Calu3 (cell line): ENCODE results near the gene MACROH2A2. TPM values are rescaled to one million over a fixed set of nuclear protein-coding genes. Genes with fewer than 3 reads are reported as not detected.
A peak's percentile ranks its signal among the peaks of the same experiment; 100 is the strongest.

Experiments used
- BruUV-seq: library from RNA; stranded (reverse); fragments of 400-500 nt; replicated peaks from 2 replicates; lab custom pipeline; 2021; lab: Mats Ljungman, UMichigan
- CTCF ChIA-PET: fragments of 300-600 bp; sonication (Branson Sonifier 250); formaldehyde crosslinking; loops from one replicate; lab custom pipeline; 2022; ENCODE audit warnings: antibody characterized with exemption; lab: Charles Lee
- DNase-seq: peaks from one replicate; pipeline ENCODE4 v3.0.0; 2022
- H3K27ac Mint-ChIP-seq: one replicate; pipeline ENCODE4 v1.8.0; 2022; ENCODE audit warnings: mixed read lengths; ENCODE audit not compliant: unreplicated experiment
- H3K27me3 Mint-ChIP-seq: one replicate; pipeline ENCODE4 v1.8.0; 2022; ENCODE audit warnings: mixed read lengths; ENCODE audit not compliant: unreplicated experiment
- H3K36me3 Mint-ChIP-seq: one replicate; pipeline ENCODE4 v1.8.0; 2022; ENCODE audit warnings: mild to moderate bottlenecking, moderate library complexity, mixed read lengths; ENCODE audit not compliant: insufficient read depth, unreplicated experiment
- H3K4me1 Mint-ChIP-seq: one replicate; pipeline ENCODE4 v1.8.0; 2022; ENCODE audit warnings: mild to moderate bottlenecking, low read depth, mixed read lengths; ENCODE audit not compliant: unreplicated experiment
- H3K4me3 Mint-ChIP-seq: one replicate; pipeline ENCODE4 v1.8.0; 2022; ENCODE audit warnings: mild to moderate bottlenecking, low read depth, moderate library complexity, mixed read lengths; ENCODE audit not compliant: unreplicated experiment
- H3K9me3 Mint-ChIP-seq: one replicate; pipeline ENCODE4 v1.8.0; 2022; ENCODE audit warnings: low read depth, mixed read lengths; ENCODE audit not compliant: unreplicated experiment
- intact Hi-C: fragments of 100-400 bp; cut with micrococcal nuclease; formaldehyde crosslinking; loops from one replicate; pipeline ENCODE4 v1.10.0; 2022; ENCODE audit not compliant: unreplicated experiment
- total RNA-seq: library from RNA; stranded (reverse); gene quantifications from 2 replicates; pipeline ENCODE4 v1.2.3, GENCODE V29; 2022
- TF ChIP-seq, protein P1 (sequence below): fragments of 200-600 bp; IDR thresholded peaks from one replicate; pipeline ENCODE4 v1.8.0; 2022; ENCODE audit warnings: antibody characterized with exemption; ENCODE audit not compliant: unreplicated experiment

The MACROH2A2 gene
- total RNA-seq, 1 experiment from 2014 or later: 24.5 TPM

DNA sequence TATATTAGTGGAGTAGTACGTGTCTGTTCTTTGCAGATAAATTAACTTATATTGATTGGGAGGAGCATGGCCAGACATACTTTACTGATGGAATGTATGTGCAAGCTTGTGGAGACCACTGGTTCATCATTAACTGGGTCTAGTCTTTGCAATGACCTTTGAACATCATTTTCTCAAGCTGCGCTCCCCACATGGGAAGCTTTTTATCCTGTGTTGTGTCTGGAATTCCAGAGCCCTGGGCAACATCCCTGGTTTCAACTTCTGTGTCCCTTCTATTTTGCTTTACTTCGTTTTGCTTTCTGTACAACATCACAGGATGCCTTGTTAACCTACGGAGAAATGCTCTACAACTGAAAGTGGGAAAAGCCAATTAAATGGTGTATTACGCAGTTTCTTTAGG lies 38.3 kb downstream of the MACROH2A2 start:
- H3K36me3 Mint-ChIP-seq: peaks cover 5% of the 10 kb centered on the region
- no TSS peak for BruUV-seq
- H3K4me1 Mint-ChIP-seq: peaks cover 38% of the 10 kb centered on the region
- H3K4me3 Mint-ChIP-seq: peak overlapping the region; percentile 39
- CTCF ChIA-PET: interaction anchor here (0.6 kb wide), 1 partner anchor 8 kb away, joined by 3 read pairs; no protein-coding TSS in a partner anchor
- intact Hi-C loops: no loop called here
- TF ChIP-seq, protein P1, sequence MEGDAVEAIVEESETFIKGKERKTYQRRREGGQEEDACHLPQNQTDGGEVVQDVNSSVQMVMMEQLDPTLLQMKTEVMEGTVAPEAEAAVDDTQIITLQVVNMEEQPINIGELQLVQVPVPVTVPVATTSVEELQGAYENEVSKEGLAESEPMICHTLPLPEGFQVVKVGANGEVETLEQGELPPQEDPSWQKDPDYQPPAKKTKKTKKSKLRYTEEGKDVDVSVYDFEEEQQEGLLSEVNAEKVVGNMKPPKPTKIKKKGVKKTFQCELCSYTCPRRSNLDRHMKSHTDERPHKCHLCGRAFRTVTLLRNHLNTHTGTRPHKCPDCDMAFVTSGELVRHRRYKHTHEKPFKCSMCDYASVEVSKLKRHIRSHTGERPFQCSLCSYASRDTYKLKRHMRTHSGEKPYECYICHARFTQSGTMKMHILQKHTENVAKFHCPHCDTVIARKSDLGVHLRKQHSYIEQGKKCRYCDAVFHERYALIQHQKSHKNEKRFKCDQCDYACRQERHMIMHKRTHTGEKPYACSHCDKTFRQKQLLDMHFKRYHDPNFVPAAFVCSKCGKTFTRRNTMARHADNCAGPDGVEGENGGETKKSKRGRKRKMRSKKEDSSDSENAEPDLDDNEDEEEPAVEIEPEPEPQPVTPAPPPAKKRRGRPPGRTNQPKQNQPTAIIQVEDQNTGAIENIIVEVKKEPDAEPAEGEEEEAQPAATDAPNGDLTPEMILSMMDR: no peak
- H3K27ac Mint-ChIP-seq: no peak overlapping the region
- H3K27me3 Mint-ChIP-seq: no peaks in the 10 kb centered on the region
- H3K9me3 Mint-ChIP-seq: no peaks in the 10 kb centered on the region
- DNase-seq: no peak

DNA sequence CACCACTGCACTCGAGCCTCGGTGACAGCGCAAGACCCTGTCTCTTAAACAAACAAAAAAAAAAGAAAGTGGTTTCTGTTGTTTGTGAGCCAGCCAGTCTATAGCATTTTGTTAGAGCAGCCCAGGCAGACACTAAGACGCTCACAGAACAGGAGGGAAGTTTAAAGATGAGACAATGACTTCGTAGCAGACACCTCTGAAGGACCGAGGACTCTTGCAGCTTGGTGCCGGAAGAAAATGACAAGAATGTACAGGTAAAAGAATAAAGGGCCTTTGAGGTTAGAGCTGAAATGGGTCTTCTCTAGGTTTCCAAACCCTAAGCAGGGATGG lies 39.7 kb downstream of the MACROH2A2 start:
- peaks cover 5% of the 10 kb centered on the region for H3K36me3 Mint-ChIP-seq
- H3K9me3 Mint-ChIP-seq: no peaks in the 10 kb centered on the region
- CTCF ChIA-PET: interaction anchor here (0.6 kb wide), 1 partner anchor 11 kb away, joined by 5 read pairs; no protein-coding TSS in a partner anchor
- intact Hi-C loops: no loop called here
- no peak for DNase-seq
- peaks cover 38% of the 10 kb centered on the region for H3K4me1 Mint-ChIP-seq
- no TSS peak for BruUV-seq
- H3K27me3 Mint-ChIP-seq: no peaks in the 10 kb centered on the region
- H3K4me3 Mint-ChIP-seq: no peak overlapping the region
- TF ChIP-seq, protein P1: no peak
- H3K27ac Mint-ChIP-seq: no peak overlapping the region

DNA sequence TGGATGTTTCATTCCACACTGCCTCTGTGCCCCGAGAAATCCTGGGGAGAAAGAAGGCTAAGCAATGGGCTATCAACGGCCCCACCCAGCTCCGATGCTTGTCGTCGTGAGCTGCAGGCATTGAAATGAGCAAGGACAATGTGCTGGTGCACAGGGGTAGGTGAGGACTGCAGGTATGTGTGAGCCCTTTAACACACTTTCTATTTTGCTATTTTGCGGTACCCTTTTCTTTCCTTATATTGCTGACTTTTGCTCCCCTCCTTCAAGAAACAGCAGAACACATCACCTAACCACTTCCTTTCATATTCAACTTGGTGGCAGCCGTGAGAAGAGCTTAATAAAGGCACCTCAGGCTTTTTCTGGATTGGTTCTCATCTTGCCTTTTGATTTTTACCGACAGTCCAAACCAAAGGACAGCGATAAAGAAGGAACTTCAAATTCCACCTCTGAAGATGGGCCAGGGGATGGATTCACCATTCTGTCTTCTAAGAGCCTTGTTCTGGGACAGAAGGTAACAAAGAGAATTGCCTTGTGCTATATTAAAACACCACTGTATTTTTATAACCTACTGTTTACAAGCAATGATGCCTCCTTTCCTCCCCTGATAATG lies 40.8 kb downstream of the MACROH2A2 start:
- no TSS peak for BruUV-seq
- peaks cover 5% of the 10 kb centered on the region for H3K36me3 Mint-ChIP-seq
- H3K27me3 Mint-ChIP-seq: no peaks in the 10 kb centered on the region
- H3K4me3 Mint-ChIP-seq: no peak overlapping the region
- TF ChIP-seq, protein P1: no peak
- CTCF ChIA-PET: no interaction called here
- H3K9me3 Mint-ChIP-seq: no peaks in the 10 kb centered on the region
- intact Hi-C loops: no loop called here
- H3K4me1 Mint-ChIP-seq: peaks cover 38% of the 10 kb centered on the region
- no peak for DNase-seq
- no peak overlapping the region for H3K27ac Mint-ChIP-seq

GRCh38 chr10:70094250-70094649 lies 41.6 kb downstream of the MACROH2A2 start:
- Mint-ChIP-seq H3K4me1 (peaks cover 35% of the 10 kb centered on the region), H3K36me3 (peaks cover 5% of the 10 kb centered on the region), H3K27ac (no peak overlapping the region), H3K4me3 (no peak overlapping the region), H3K27me3 (no peaks in the 10 kb centered on the region), H3K9me3 (no peaks in the 10 kb centered on the region)
- DNase-seq: no peak
- TF ChIP-seq, protein P1: no peak
- BruUV-seq: no TSS peak
- intact Hi-C loops: no loop called here
- CTCF ChIA-PET: no interaction called here
